NCI-H1417 treated with DMSO at 0.1 percent for 48 hours (cell line): Measurements from ENCODE around the gene MCFD2.

Experiments used
- DNase-seq: peaks from one replicate; lab custom pipeline; 2025; lab: John Stamatoyannopoulos, UW

Gene MCFD2

DNA sequence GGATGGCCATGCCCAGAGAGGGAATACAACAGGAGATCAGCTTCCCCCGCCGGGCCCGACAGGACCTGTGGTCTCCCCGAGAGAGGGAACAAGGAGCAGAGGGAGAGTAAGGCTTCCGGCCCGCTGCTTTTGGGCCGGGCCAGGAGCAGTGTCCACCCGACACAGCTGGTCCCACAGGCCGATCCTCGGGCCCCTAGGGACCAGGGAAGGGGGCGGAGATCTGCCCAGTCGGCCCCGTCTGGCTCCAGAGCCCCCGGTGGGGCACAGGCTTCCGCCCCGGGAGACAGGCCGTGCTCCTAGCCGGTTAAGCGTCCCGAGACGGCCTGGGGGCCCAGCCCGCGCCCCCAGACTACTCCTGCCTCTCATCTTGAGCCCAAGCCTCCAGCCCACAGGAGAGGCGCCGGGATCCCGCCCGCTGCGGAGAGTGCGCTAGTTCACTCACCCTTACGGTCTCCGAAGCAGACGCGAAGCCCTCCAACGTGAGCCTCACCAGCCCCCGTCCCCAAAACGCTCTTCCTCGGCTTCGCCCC is at the start of gene MCFD2:
MCFD2 (minus strand) TSS at position 526 of the 530 bp plus-strand sequence. CDS start 6,635 bp downstream, outside the sequence.
- no peak for DNase-seq

DNA sequence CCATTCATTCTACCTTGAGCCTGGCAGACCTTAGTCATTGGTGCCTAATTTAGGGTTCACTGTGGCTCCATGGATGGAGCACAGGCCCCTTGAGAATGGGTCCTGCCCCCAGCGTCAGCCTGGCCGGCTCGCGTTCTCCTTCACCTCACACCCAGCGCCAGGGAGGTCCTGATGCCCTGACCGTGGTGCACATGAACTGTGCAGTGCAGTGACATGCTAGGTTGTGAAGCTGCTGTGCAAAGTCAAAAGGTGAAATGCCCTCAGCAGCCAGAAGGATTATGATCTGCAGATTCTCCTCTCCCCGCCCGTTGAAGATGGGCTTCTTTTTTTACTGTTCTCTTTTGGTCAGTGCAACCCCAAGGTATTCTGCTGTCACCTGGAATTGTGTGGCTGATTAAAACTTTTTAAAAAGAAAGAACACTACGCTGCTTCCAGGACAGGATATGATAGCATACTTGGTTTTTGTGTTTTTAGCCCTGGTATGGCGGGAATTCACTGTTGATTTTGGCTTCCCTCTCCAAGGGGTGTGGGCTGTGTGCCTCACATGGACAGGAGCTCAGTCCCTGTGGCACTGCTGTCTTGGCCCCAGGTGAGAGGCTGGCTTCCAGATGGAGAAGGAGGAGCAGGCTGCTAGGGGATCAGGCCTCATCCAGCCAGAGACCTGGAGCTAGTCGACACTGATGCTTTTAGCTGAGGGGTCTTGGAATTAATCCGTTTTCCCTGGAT is 49.4 kb upstream of the MCFD2 start:
- DNase-seq: no peak

- no peak for DNase-seq
These were observed 48.5 kb upstream of the MCFD2 start for GRCh38 chr2:46963941-46964673.

GRCh38 chr2:46963210-46963609 is 47.6 kb upstream of the MCFD2 start:
- DNase-seq: no peak

- no peak for DNase-seq
These were observed 47.1 kb upstream of the MCFD2 start for GRCh38 chr2:46962751-46963150.

- no peak for DNase-seq
These were observed 45.0 kb upstream of the MCFD2 start for GRCh38 chr2:46960618-46961017.

- DNase-seq: no peak
These were observed 42.9 kb upstream of the MCFD2 start for GRCh38 chr2:46958431-46959017.

DNA sequence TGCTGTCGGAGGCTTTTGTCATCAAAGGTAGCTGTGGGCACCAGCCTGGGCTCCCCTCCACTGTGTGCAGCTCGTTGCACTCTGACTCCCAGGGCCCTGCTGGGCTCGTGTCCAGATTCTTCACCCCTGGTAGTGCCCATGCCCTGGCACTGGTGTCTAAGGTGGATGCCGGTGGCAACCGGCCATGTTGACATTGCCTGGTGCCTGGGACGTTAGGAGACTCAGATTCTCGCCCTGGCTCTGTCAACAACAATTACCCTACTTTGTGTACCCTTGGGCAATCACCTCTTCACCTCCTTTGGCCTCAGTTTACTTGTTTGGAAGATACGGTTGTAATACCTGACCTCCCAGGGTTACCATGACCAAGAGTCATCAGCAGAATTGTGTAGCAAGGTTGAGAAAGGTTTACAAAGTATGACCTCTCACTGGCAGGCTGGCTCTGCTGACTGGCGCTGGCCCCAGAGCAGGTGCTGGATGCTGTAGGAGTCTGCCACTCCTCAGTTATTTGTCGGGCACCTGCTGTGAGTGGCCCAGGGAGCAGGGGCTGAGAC is 41.5 kb upstream of the MCFD2 start:
- DNase-seq: no peak

DNA sequence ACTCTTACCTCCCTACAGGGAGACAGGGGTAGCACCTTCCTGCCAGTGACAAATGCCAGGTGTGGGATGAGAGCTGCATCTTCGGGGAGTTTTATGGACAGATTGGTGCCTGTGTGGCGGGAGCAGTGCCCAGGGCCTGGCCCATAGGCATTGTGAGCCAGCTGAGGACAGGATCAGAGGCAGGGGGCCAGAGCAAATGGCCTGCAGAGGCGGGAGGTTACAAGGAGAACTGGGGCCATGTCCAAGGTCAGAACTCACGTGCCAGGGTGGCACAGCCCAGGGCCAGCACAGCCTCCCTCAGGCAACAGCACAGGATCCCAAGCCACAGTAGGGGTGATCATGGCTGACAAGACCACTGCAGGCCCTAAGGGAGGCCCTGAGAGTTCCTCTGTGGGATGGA is 40.2 kb upstream of the MCFD2 start:
- DNase-seq: no peak

- no peak for DNase-seq
These were observed 39.5 kb upstream of the MCFD2 start for GRCh38 chr2:46954951-46955571.

- DNase-seq: no peak
These were observed 36.6 kb upstream of the MCFD2 start for GRCh38 chr2:46952171-46952570.

DNA sequence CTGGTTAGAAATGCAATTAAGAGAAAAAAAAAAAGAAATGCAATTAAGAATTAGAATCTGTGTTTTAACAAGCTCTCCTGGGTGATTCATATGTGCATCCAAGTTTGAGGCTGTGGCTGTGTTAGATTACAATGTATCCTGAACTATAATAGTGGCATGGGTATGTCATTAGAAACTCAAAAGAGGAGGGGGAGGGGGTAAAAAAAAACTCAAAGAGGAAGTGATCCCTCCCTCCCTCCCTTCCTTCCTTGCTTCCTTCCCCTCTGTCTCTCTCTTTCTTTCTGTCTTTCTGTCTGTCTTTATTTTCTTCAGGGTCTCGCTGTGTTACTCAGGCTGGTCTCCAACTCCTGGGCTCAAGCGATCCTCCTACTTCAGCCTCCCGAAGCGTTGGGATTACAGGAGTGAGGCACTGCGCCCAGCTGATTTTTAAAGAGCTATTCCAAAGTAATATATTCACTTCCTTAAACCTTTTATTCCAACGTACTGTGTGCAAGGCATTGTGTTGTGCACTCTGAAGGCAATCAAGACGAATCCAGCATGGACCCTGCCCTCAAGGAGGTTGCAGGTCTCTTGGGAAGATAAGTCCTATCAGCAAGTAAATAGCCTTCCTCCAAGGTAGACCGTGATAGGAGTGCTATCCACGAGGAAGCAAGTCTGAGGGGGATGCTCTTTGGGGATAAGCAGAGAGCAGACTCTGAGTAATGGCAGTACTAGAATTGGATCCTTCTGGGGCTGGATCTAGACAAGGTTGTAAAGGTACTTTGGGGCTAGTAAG is 35.9 kb upstream of the MCFD2 start:
- DNase-seq: no peak

DNA sequence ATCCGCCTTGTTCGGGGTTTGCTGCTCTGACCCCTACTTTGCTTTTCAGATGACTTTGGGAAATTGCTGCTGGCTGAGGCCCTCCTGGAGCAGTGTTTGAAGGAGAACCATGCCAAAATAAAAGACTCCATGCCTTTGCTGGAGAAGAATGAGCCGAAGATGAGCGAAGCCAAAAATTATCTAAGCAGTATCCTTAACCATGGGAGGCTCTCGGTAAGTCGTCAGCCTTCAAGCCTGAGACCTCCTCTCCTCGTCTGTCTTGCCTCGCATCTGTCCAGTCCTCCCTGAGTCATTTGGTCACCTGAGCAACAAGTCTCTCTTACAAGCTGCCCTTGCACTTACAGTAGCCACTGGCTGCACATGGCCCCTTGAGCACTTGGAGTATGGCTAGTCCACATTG is 34.7 kb upstream of the MCFD2 start:
- DNase-seq: no peak

DNA sequence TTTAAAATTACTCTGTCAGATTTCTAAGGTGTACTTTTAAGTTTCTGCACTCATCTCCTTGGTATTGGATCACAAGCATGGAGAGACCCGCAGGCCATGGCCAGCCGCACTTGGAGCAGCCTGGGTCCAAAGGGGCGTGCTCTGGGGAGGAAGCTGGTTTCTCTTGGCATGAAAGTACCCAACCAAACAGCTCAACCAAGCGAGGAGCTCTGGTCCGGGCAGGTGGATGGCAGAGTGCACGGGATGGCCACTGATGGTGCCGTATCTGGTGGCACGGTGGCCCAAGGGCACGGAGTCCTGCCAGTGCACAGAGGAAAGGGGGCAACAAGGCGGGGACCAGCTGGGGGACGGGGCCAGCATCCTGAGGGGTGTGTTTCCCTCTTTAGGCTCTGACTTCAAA is 32.2 kb upstream of the MCFD2 start:
- no peak for DNase-seq

DNA sequence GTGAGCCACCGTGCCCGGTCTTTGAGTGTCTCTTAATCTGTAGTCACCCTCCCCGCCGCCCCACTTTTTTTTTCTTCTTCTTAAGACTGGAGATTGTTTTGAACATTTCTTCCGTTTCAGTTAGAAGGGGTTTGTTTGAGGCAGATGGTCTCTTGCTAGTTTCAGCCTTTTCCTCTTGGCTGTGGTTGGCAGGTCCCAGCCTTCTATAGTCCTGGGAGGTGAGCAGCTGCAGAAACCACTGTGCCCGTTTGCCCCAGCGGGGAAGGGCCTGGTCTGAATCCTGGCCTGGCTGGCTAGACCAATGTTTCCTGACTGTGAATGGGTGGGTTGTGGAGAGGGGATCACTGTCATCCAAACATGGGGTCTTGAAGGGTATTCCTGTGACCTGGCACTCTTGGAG is 30.1 kb upstream of the MCFD2 start:
- DNase-seq: no peak

GRCh38 chr2:46943881-46944798 is 28.5 kb upstream of the MCFD2 start:
- DNase-seq: no peak

GRCh38 chr2:46942891-46943626 is 27.5 kb upstream of the MCFD2 start:
- no peak for DNase-seq

GRCh38 chr2:46942143-46942526 is 26.5 kb upstream of the MCFD2 start:
- no peak for DNase-seq

DNA sequence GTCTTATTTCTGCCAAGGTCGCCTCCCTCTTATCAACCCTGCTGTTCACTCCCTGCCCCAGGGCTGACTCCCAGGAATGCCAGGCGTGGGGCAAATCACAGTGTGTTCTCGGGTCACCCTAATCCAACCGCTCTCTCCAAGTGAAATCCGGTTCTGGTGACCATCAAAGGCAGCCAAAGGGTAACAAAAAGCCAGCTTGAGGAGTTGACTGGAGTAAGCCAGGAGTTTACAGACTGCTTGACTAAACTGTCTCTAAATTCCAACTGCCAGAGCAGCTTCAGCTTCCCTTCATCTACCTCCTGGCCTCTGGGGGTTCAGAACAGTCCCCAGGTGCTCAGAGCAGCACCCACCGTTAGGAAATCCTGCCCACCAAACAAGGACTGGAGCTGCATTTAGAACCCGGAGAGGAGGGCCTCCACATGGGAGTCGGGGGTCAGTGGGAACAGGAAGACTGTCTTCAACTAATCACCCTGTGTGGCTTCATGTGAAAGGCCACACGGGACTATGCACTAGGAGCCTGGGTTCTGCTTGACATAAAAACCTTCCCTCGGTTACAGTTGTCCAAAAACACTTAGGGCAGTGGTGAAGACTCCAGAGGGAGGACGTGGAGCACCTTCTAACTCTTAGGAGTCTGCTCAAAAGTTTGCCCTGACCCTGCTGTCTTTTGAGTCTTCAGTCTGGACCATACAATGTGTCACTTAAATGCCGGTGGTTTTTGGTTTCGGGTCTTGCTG is 24.2 kb upstream of the MCFD2 start:
- DNase-seq: no peak
